Panc1 (cell line): ENCODE data around the gene TDRD7. TPM values are rescaled to one million over a fixed set of nuclear protein-coding genes. Genes with fewer than 3 reads are reported as not detected.

Experiments used
- ATAC-seq: fragments of 200-7000 bp; cut with Tn5 transposase; 2 replicates; pipeline ENCODE4 v1.9.1; 2020; ENCODE audit warnings: mild to moderate bottlenecking, moderate library complexity
- BruUV-seq: library from RNA; stranded (reverse); fragments of 400-500 nt; replicated peaks from 2 replicates; lab custom pipeline; 2021; lab: Mats Ljungman, UMichigan
- CTCF ChIA-PET: fragments of 300-600 bp; sonication (Branson Sonifier 250); formaldehyde crosslinking; loops from one replicate; lab custom pipeline; 2022; ENCODE audit warnings: antibody characterized with exemption; lab: Charles Lee
- POLR2A ChIA-PET: fragments of 300-600 bp; sonication (Branson Sonifier 250); formaldehyde crosslinking; loops from one replicate; lab custom pipeline; 2022; ENCODE audit warnings: antibody characterized with exemption; lab: Charles Lee
- DNase-seq: peaks from one replicate; pipeline ENCODE4 v3.0.0-alpha.2; 2010; ENCODE audit warnings: low read depth, low spot score
- H3K27ac ChIP-seq: 2 replicates; pipeline ENCODE4 v1.5.1; 2011; ENCODE audit warnings: mild to moderate bottlenecking, low read length, inconsistent platforms
- H3K27me3 ChIP-seq: fragments of 200-500 bp; sonication (Bioruptor generic); 2 replicates; pipeline ENCODE4 v1.6.0; 2014; ENCODE audit warnings: low read length, inconsistent platforms; ENCODE audit not compliant: control insufficient read depth, insufficient read depth
- H3K36me3 ChIP-seq: fragments of 200-500 bp; sonication (Bioruptor generic); 2 replicates; pipeline ENCODE4 v1.5.1; 2014; ENCODE audit warnings: inconsistent platforms, mild to moderate bottlenecking, low read length, moderate library complexity; ENCODE audit not compliant: control insufficient read depth, insufficient read depth
- H3K4me1 ChIP-seq: 2 replicates; pipeline ENCODE4 v1.5.1; 2011; ENCODE audit warnings: inconsistent platforms, mild to moderate bottlenecking, low read length, moderate library complexity; ENCODE audit not compliant: control insufficient read depth, insufficient read depth
- H3K4me3 ChIP-seq, 2 experiments: 2 replicates each; pipeline ENCODE4 v1.5.1; 2011 to 2012; ENCODE audit warnings: low read depth in 2 of 2, low read length in 2 of 2, mild to moderate bottlenecking in 2 of 2, inconsistent platforms in 1 of 2, moderate library complexity in 1 of 2
- H3K9me3 ChIP-seq: fragments of 200-500 bp; sonication (Bioruptor generic); 2 replicates; pipeline ENCODE4 v1.5.1; 2014; ENCODE audit warnings: low read depth, mild to moderate bottlenecking, inconsistent platforms, low read length, moderate library complexity; ENCODE audit not compliant: control insufficient read depth, insufficient read depth
- CTCF ChIP-seq: fragments of 450-650 bp; IDR thresholded peaks from 2 replicates; pipeline ENCODE4 v1.5.1; 2017; ENCODE audit warnings: mild to moderate bottlenecking
- POLR2AphosphoS5 ChIP-seq: IDR thresholded peaks from 2 replicates; pipeline ENCODE4 v1.6.1; 2012; ENCODE audit warnings: mild to moderate bottlenecking, low read depth, low read length, moderate library complexity
- REST ChIP-seq, 2 experiments: IDR thresholded peaks; 2 replicates each; pipeline ENCODE4 v1.6.1; 2011 to 2012; ENCODE audit warnings: low read depth in 2 of 2, control low read depth in 1 of 2, low read length in 1 of 2, mild to moderate bottlenecking in 1 of 2, moderate library complexity in 1 of 2; ENCODE audit not compliant: insufficient read depth in 1 of 2
- SIN3A ChIP-seq: IDR thresholded peaks from 2 replicates; pipeline ENCODE4 v1.6.1; 2012; ENCODE audit warnings: low read depth, mild to moderate bottlenecking, low read length, moderate library complexity, borderline replicate concordance; ENCODE audit not compliant: insufficient read depth
- TCF7L2 ChIP-seq: IDR thresholded peaks from 2 replicates; pipeline ENCODE4 v1.6.1; 2011; ENCODE audit warnings: mild to moderate bottlenecking, low read depth, low read length, inconsistent platforms
- in situ Hi-C: cut with HindIII; loops from 2 replicates; pipeline ENCODE4 v1.10.0; 2016; ENCODE audit warnings: low sequenced_read_pairs, low pct_unique_long_range_greater_than_20kb
- intact Hi-C: fragments of 100-400 bp; cut with micrococcal nuclease; formaldehyde crosslinking; loops from one replicate; pipeline ENCODE4 v1.10.0; 2022; ENCODE audit not compliant: unreplicated experiment
- total RNA-seq: library from RNA; stranded (reverse); gene quantifications from one replicate; pipeline ENCODE4 v1.2.1, GENCODE V29; 2021; ENCODE audit not compliant: unreplicated experiment

TDRD7 gene
- total RNA-seq, 1 experiment from 2014 or later = 10.6 TPM

- DNase-seq = no peak
- H3K27ac ChIP-seq = no peak overlapping the region
- TF ChIP-seq POLR2AphosphoS5 (no peak), TCF7L2 (no peak), REST (IDR thresholded peaks at IDR 0.05; ENCODE audit: insufficient read depth in 1 of 2, low read depth in 2 of 2, low read length in 1 of 2) (no peak), SIN3A (no peak), CTCF (no peak)
- ChIA-PET CTCF (no interaction called here), POLR2A (interaction anchor here (0.6 kb wide), 1 partner anchor 551 kb away, joined by 3 read pairs; no protein-coding TSS in a partner anchor)
- H3K9me3 ChIP-seq = no peaks in the 10 kb centered on the region
- no peaks in the 10 kb centered on the region for H3K4me1 ChIP-seq
- intact Hi-C loops (no loop called here), in situ Hi-C loops (no loop called here)
- H3K27me3 ChIP-seq = no peaks in the 10 kb centered on the region
- ATAC-seq = no peak
- no TSS peak for BruUV-seq
- no peaks in the 10 kb centered on the region for H3K36me3 ChIP-seq
- no peak overlapping the region for H3K4me3 ChIP-seq
Observed at GRCh38 chr9:97437051-97437600, 25.2 kb downstream of the TDRD7 start.

GRCh38 chr9:97438257-97438656 lies 26.4 kb downstream of the TDRD7 start:
- Histone ChIP-seq H3K27me3 (no peaks in the 10 kb centered on the region), H3K9me3 (no peaks in the 10 kb centered on the region), H3K4me1 (no peaks in the 10 kb centered on the region), H3K4me3 (no peak overlapping the region), H3K36me3 (no peaks in the 10 kb centered on the region), H3K27ac (no peak overlapping the region)
- no TSS peak for BruUV-seq
- no peak for DNase-seq
- TF ChIP-seq TCF7L2 = no peak
- no peak for TF ChIP-seq CTCF
- no peak for TF ChIP-seq SIN3A
- TF ChIP-seq POLR2AphosphoS5 = no peak
- no peak for TF ChIP-seq REST (IDR thresholded peaks at IDR 0.05; ENCODE audit: insufficient read depth in 1 of 2, low read depth in 2 of 2, low read length in 1 of 2)
- ChIA-PET POLR2A (no interaction called here), CTCF (no interaction called here)
- no peak for ATAC-seq
- intact Hi-C loops = no loop called here
- in situ Hi-C loops = no loop called here
